IPS DF 6.9 (cell line): ENCODE data around the gene ANXA2R.
"Not testable (repeated sequence)": the region's sequence is repeated elsewhere in the genome, so short reads cannot be mapped to it uniquely, and the experiment has no call there.

ENCODE experiments used
- DNase-seq: peaks from one replicate; pipeline ENCODE4 v3.0.0-alpha.2; 2013; ENCODE audit warnings: low read depth, low spot score
- H3K27ac ChIP-seq: one replicate; pipeline ENCODE4 v1.5.1; 2013; ENCODE audit warnings: low read length, control low read depth
- H3K27me3 ChIP-seq: 2 replicates; pipeline ENCODE4 v1.6.1; 2013; ENCODE audit warnings: mild to moderate bottlenecking, low read length; ENCODE audit not compliant: control insufficient read depth, insufficient read depth
- H3K36me3 ChIP-seq: 2 replicates; pipeline ENCODE4 v1.6.1; 2013; ENCODE audit warnings: low read length; ENCODE audit not compliant: control insufficient read depth, insufficient read depth
- H3K4me1 ChIP-seq: 2 replicates; pipeline ENCODE4 v1.6.1; 2013; ENCODE audit warnings: low read length; ENCODE audit not compliant: control insufficient read depth, insufficient read depth
- H3K4me3 ChIP-seq: 2 replicates; pipeline ENCODE4 v1.5.1; 2013; ENCODE audit warnings: mild to moderate bottlenecking, low read length
- H3K9me3 ChIP-seq: 2 replicates; pipeline ENCODE4 v1.6.1; 2013; ENCODE audit warnings: low read length, inconsistent platforms; ENCODE audit not compliant: control insufficient read depth, insufficient read depth
- WGBS: extraction: QIAGEN DNeasy Blood & Tissue Kit; methylation state at CpG from one replicate; pipeline ENCODE4 v1.1.7; 2013; ENCODE audit warnings: mixed read lengths, missing lambda C conversion rate; ENCODE audit not compliant: insufficient read length, insufficient coverage; 5-methylcytosine and 5-hydroxymethylcytosine counted together

Gene ANXA2R

DNA sequence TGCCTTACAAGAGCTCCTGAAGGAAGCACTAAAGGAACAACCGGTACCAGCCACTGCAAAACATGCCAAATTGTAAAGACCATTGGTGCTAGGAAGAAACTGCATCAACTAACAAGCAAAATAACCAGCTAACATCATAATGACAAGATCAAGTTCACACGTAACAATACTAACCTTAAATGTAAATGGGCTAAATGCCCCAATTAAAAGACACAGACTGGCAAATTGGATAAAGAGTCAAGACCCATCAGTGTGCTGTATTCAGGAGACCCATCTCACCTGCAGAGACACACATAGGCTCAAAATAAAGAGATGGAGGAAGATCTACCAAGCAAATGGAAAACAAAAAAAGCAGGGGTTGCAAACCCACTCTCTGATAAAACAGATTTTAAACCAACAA lies 15.0 kb upstream of the ANXA2R start:
- no CpG with 5 or more reads among the region's 2 CpGs for WGBS
- not testable (repeated sequence) for H3K36me3 ChIP-seq, H3K4me3 ChIP-seq, H3K9me3 ChIP-seq, DNase-seq, H3K4me1 ChIP-seq, H3K27ac ChIP-seq, H3K27me3 ChIP-seq

DNA sequence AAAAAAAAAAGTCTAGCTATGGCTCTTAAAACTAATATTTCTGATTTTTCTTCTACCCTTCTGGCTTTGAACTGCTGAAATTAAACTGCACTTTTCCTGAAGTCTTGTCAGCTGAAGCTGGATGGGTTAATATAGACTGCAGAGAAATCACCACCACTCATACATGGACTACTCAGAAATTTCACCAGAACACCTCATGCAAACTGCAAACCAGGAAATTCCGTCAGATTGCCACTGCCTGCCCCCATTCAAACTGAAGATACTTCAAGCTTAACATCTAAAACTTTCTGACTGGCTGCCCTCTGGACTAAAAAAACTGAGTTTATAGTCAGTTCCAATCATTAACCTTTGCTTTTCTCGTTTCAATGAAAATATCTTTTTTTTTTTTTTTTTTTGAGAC lies 11.6 kb upstream of the ANXA2R start:
- Histone ChIP-seq H3K4me1 (no peaks in the 10 kb centered on the region), H3K27me3 (no peaks in the 10 kb centered on the region)
- no CpG with 5 or more reads among the region's 2 CpGs for WGBS

DNA sequence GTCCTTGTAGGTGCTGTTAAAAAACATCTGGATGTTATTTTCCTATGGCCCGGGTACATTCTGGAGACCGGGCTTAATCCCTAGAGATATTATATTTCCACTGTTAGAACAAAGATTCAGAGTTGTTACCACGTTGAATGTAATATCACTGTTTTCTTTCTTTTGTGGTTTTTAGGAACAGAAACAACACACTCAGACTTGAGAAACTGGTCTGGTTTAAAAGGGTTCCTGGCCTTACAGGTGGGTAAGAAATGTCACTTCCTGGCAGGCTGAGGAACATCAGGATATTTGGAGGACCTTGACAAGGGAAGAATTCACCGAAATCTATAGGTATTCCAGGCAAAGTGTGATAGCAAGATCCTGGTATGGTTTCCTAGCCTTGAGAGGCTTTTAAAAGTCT lies 10.3 kb upstream of the ANXA2R start:
- H3K36me3 ChIP-seq = no peaks in the 10 kb centered on the region
- WGBS = no CpG with 5 or more reads among the region's 4 CpGs
- no peak for DNase-seq
- no peaks in the 10 kb centered on the region for H3K4me1 ChIP-seq
- H3K27me3 ChIP-seq = no peaks in the 10 kb centered on the region; the same call in 1 of the 2 replicates
- H3K9me3 ChIP-seq = no peaks in the 10 kb centered on the region
- no peak overlapping the region for H3K4me3 ChIP-seq
- H3K27ac ChIP-seq = no peak overlapping the region

More for the DNA sequence above, 11.6 kb upstream of the ANXA2R start:
- no peak overlapping the region for H3K4me3 ChIP-seq
- H3K27ac ChIP-seq = no peak overlapping the region
- H3K9me3 ChIP-seq = no peaks in the 10 kb centered on the region
- DNase-seq = no peak
- H3K36me3 ChIP-seq = no peaks in the 10 kb centered on the region

DNA sequence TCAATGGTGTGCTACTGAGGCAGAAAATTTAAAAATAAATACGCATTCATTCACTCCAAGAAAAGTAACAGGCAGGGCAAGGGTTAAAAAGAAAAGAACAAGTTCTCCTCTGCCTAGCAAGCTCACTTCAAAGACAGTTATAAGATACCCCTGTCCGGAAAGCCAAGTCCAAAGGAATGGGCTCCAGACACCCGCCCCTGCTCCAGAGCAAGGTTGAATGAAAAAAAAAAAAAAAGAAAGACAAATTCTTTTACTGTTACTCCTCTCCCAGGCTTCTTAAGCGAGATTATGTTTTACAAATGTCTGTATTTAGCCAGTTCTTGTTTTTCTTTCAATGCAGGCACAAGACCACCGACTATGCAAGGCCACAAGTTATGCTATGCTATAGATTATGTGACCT lies 9.1 kb upstream of the ANXA2R start:
- no peak overlapping the region for H3K27ac ChIP-seq

DNA sequence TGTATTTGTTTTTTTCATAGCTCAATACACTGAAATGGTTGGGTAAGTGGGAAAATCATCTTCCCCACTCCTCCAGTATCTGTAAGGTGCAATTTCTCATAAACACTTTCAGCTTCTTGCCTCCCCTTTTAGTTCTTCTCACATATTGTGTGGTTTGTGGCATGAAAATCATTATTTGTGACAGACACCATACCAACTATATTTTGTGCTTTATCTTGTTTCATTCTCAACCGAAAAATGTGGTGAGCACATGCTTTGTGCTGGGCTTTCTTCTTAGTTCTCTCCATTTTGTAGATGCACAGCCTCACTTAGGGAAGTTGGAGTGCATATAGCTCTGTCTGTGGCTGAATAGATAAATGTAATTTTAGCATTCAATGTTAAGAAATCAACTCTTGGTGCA lies 6.4 kb upstream of the ANXA2R start:
- H3K36me3 ChIP-seq = no peaks in the 10 kb centered on the region
- H3K27me3 ChIP-seq = peaks cover 32% of the 10 kb centered on the region
- peaks cover 1% of the 10 kb centered on the region; the same call in 1 of the 2 replicates for H3K4me1 ChIP-seq
- H3K27ac ChIP-seq = no peak overlapping the region
- WGBS = no CpG with 5 or more reads among the region's 1 CpG
- no peak overlapping the region for H3K4me3 ChIP-seq
- H3K9me3 ChIP-seq = no peaks in the 10 kb centered on the region
- DNase-seq = no peak

More for the DNA sequence above, 9.1 kb upstream of the ANXA2R start:
- Histone ChIP-seq H3K9me3 (no peaks in the 10 kb centered on the region), H3K4me1 (peaks cover 1% of the 10 kb centered on the region; the same call in 1 of the 2 replicates), H3K4me3 (no peak overlapping the region), H3K27me3 (peaks cover 10% of the 10 kb centered on the region), H3K36me3 (no peaks in the 10 kb centered on the region)
- no peak for DNase-seq
- WGBS = no CpG with 5 or more reads among the region's 5 CpGs

DNA sequence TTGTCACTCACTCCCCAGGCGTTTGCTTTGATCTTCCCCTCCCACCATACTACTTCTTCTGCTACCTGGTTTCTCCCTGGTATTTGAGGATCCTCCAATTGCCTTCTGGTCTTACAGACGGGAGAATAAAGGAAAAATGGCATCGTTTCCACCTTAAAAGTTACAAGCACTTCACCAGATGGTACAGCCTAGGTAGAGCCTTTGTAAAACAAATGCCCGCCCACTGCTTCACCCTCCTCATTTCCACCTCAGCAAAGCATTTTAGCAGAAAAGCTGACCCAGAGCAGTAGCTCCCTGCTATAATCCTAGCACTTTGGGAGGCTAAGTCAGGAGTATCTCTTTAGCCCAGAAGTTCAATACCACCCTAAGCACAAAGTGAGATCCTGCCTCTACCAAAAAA lies 5.1 kb upstream of the ANXA2R start:
- Histone ChIP-seq H3K27ac (no peak overlapping the region), H3K27me3 (peaks cover 44% of the 10 kb centered on the region), H3K4me1 (peaks cover 1% of the 10 kb centered on the region; the same call in 1 of the 2 replicates), H3K4me3 (no peak overlapping the region), H3K36me3 (no peaks in the 10 kb centered on the region), H3K9me3 (no peaks in the 10 kb centered on the region)
- WGBS = no CpG with 5 or more reads among the region's 4 CpGs
- no peak for DNase-seq

DNA sequence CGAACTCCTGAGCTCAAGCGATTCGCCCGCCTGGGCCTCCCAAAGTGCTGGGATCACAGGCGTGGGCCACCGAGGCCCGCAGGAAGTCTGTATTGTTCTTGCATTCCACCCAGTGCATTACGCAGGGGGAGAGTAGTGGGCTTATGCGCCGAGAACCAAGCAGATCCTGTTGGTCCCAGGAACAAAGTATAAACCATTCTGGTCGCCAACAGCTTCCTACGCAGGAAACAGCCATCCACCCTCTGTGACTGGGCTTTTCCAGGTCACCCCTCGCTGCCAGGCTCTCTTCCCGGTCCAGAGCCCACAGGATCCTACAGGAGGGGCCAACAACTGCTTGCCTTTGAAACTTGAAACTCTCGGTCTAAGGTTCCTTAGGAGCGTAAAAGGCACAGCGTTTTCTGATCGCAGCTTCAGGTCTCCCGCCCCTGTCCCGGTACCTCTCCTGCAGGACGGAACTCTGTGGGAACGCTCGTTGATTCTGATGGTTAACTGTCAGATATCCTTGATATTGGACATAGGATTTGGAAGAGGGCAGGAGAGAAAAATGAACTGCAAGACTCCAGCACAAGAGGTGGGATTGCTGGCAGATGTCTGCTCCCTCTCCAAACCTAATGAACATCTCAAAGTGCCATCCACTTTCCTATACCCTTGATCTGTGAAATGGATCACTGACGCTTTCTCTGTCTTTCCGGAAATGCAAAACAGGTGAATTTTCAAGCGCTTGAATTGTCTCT lies 4.2 kb upstream of the ANXA2R start:
- H3K36me3 ChIP-seq = no peaks in the 10 kb centered on the region
- peaks cover 53% of the 10 kb centered on the region for H3K27me3 ChIP-seq
- no peak overlapping the region for H3K27ac ChIP-seq
- H3K4me3 ChIP-seq = no peak overlapping the region
- no peaks in the 10 kb centered on the region for H3K9me3 ChIP-seq
- peaks cover 1% of the 10 kb centered on the region; the same call in 1 of the 2 replicates for H3K4me1 ChIP-seq
- no CpG with 5 or more reads among the region's 26 CpGs for WGBS
- DNase-seq = no peak

DNA sequence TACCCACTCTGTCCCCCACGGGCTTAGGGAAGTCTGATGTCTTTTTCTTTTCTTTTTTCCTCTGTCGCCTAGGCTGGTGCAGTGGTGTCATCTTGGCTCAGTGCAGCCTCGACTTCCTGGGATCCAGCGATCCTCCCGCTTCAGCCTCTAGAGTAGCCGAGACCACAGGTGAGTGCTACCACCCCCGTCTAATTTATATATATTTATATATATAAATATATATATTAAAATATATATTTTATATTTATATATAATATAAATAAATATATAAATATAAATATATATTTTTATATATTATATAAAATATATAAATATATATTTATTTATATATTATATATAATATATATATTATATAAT lies 3.3 kb upstream of the ANXA2R start:
- peaks cover 58% of the 10 kb centered on the region for H3K27me3 ChIP-seq
- no peaks in the 10 kb centered on the region for H3K36me3 ChIP-seq
- no peak for DNase-seq
- whole genome bisulfite sequencing = no CpG with 5 or more reads among the region's 7 CpGs
- H3K27ac ChIP-seq = no peak overlapping the region
- H3K4me3 ChIP-seq = peak overlapping the region; percentile 7; the same call in 1 of the 2 replicates
- H3K4me1 ChIP-seq = peaks cover 1% of the 10 kb centered on the region; the same call in 1 of the 2 replicates
- no peaks in the 10 kb centered on the region for H3K9me3 ChIP-seq

DNA sequence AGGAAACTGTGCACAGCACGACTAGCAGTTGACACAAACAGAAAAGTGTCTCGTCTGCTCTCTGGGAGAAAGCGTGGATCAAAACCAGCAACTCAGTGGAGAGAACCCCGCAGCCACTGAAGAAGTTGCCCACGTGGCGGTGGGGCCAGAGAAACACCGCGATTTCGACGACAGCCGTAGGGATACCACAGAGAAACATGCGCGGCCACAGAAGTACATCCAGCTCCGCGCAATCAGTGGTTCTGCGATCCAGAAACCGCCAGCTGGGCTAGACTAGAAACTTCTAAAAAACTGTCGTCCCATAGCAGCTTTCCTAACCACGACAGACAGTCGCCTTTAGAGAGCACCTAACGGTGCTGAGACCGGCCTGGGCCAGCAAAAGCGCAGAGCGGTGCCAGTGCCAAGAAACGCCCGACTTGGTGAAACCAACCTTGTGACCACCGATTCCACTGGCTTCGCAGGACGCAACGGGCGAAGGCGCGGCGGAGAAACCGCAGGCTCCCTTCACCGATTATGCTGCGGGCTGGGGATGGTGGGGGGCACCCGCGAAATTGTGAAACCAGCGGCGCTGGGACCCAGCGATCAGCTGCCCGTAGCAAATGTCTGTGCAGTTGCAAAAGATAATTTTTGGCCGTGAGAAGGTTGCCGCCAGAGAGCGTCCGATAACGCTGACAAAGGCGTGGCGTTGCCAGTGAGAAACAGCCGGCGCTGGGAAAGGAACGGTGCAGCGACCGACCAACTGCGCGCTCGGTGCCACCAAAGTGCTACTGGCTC lies 2.7 kb upstream of the ANXA2R start:
- WGBS = no CpG with 5 or more reads among the region's 58 CpGs
- peaks cover 1% of the 10 kb centered on the region; the same call in 1 of the 2 replicates for H3K4me1 ChIP-seq

DNA sequence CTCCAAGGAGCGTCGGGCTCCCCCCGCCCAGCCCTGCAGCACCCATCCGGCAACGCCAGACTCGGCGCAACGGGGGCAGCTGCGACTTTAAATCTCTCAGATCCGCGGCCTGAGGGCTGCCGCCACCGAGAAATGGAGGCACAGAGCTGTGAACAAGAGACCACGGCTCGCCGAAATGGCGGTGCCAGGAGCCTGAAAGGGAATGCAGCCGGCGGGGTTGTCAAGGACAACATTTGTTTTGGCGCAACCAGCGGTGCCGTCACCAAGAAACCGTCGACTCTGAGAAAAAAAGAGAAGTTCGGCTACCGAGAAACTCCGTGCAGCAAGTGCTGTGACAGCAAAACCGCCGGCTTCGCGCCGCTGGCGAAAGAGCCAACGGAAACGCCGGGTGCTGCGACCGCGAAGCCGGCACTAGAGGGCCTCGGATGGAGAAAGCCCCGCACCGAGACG lies 2.1 kb upstream of the ANXA2R start:
- no peak for DNase-seq
- Histone ChIP-seq H3K4me3 (peak overlapping the region; percentile 2; the same call in 1 of the 2 replicates), H3K27me3 (peaks cover 70% of the 10 kb centered on the region), H3K4me1 (peaks cover 1% of the 10 kb centered on the region; the same call in 1 of the 2 replicates), H3K27ac (no peak overlapping the region), H3K36me3 (no peaks in the 10 kb centered on the region), H3K9me3 (no peaks in the 10 kb centered on the region)
- WGBS = no CpG with 5 or more reads among the region's 44 CpGs

More for the DNA sequence above, 2.7 kb upstream of the ANXA2R start:
- Histone ChIP-seq H3K4me3 (peak overlapping the region; percentile 7; the same call in 1 of the 2 replicates), H3K9me3 (no peaks in the 10 kb centered on the region), H3K36me3 (no peaks in the 10 kb centered on the region), H3K27ac (no peak overlapping the region), H3K27me3 (peaks cover 64% of the 10 kb centered on the region)
- DNase-seq = no peak
